OCI-LY7 (cell line): Measurements from ENCODE around the gene DEGS2.

Source experiments
- CTCF ChIP-seq: fragments of 200-600 bp; sonication (generic); conservative IDR thresholded peaks from 2 replicates; pipeline ENCODE4 v1.5.1; 2014; ENCODE audit warnings: mild to moderate bottlenecking, antibody characterized with exemption, low read length, moderate library complexity, mixed read lengths
- EZH2phosphoT487 ChIP-seq: fragments of 200-600 bp; sonication (generic); IDR thresholded peaks from 2 replicates; pipeline ENCODE4 v1.6.1; 2018; ENCODE audit warnings: low read depth, borderline replicate concordance, mild to moderate bottlenecking, mixed run types, antibody characterized with exemption, low read length, moderate library complexity, mixed read lengths

- TF ChIP-seq CTCF = no peak
- no peak for TF ChIP-seq EZH2phosphoT487
These were observed 14.3 kb downstream of the DEGS2 start for GRCh38 chr14:100144996-100145646.
